ENCODE data around the gene LEF1.
"Not testable (repeated sequence)": the region's sequence is repeated elsewhere in the genome, so short reads cannot be mapped to it uniquely, and the experiment has no call there.

LEF1 gene

DNA sequence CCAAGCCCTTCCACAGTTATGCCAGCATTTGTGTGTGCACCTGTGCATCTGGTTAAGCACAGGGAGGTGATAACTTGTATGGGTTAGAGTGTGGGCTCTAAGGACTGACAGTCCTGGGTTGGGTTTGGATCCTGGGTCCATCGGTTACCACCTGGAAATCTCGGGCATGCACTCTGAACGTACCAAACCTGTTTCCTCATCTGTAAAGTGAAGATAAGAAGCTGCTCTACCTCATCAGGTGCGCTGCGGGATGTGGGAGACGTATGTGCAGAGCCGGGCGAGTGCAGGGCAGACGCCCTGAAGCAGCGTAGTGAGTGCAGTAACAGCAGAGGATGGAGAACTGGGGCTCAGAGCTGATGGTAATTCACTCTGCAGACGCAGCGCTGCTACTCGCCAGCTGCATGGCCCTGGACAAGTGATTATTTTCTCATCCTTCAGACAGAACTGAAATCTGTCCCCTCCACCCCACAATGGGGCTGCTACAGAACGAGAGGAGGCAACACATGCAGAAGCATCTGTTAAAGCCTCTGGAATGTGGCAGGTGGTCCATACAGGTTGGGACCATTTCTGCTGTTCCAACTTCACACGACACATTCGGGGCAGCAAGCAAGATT, 114.6 kb downstream of the LEF1 start:
- no peak for DNase-seq

- no peak for DNase-seq
Measured at GRCh38 chr4:108053251-108053711, 115.5 kb downstream of the LEF1 start.

DNA sequence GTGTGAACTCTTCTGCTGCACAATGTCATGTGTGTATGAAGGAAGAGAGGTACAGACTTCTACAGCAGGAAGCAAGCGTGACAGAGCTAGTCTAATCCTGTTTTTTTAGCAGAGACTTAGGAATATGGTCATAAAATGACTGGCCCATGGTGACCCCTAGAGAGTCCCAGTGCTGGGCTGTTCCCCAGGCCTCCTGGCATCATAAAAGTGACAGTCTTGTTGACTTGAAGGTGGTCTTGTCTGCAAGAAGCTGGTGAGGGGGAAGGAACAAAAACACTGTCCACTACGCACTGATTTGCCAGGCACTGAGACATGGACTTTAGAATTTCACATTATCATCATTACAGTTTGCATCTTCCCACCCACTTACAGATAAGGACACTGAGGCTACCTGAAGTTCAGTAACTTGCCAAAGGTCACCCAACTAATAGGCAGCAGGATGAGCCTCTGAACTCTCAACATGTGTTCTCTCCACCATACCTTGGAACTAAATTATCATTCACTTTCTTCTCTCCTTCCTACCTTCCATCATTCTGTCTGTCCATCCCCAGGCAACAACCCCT, 116.1 kb downstream of the LEF1 start:
- DNase-seq, result no peak

DNA sequence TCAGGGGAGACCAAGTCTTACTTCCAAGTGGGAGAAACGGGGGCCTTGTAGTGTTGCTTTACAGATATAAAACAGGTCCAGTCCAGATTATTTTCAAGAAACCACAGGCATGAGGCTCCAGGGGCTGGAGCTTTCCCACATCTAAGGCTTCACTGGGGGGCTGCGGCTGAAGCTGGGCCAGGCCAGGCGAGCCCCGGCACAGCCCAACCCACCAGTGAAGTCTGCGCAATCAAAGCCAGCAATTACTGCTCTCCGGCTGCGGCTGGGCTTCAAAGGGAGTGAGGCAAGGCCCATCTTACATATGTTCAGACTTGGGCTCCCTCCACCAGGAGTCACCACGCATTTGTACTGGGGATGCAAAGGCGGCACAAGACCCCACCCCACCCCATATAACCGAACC, 117.4 kb downstream of the LEF1 start:
- no peak for DNase-seq

DNA sequence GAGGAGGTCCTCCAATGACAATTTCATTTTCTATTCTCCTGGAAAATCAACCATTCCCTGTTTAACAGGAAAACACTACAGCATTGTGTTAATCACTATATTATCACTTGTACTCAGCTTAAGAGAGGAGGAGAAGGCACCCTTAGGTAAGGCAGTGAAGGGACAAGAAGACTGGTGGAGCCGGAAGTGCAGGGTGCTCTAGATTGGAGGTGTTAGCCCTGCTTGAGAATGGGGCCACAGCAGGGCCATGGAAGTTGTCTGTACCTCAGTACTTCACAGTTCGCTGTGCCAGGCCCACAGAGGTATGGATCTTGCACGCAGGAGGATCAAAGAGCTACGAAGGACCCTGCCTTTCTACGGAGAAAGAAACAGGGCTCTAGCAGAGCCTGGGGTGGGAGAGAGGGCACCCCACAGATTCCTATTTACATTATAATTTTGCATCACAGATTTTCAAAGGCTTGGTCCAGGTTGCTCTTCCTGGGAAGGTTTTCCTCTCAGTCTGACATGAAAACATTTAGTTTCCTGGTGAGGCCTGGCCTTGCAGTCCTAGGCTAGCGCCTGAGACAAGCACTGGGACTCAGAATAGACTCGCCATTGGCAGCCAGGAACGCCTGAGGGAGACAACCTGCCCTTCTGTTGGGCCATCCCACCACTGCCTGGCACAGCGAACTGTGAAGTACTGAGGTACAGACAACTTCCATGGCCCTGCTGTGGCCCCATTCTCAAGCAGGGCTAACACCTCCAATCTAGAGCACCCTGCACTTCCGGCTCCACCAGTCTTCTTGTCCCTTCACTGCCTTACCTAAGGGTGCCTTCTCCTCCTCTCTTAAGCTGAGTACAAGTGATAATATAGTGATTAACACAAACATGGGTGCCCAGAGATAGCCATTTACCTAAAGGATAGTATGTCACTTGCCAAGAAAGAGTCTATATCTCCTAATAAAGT, 118.3 kb downstream of the LEF1 start:
- DNase-seq, result not testable (repeated sequence)

GRCh38 chr4:108049406-108049805, 119.3 kb downstream of the LEF1 start:
- no peak for DNase-seq

DNA sequence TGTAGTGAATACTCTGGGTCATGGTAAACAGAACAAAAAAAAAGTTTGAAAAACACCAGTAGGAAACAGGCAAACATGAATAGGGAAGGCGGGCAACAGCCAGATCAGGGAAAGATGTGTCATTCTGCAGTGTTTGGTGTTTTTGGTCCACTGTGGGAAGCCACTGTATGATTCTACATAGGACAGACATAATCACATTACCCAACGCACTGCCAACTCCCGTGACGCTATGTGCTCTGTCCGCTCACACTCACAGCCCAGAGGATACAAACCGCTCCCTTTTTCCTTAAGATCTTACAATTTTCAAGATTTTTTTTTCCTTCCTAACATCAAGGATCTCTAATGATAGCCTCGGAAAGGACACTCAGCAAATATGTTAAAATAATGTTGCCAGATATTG, 119.7 kb downstream of the LEF1 start:
- no peak for DNase-seq

GRCh38 chr4:108048157-108048556, 120.6 kb downstream of the LEF1 start:
- DNase-seq, result no peak

GRCh38 chr4:108047199-108047598, 121.5 kb downstream of the LEF1 start:
- DNase-seq, result no peak

GRCh38 chr4:108045687-108046024, 123.1 kb downstream of the LEF1 start:
- no peak for DNase-seq

GRCh38 chr4:108044951-108045686, 123.6 kb downstream of the LEF1 start:
- DNase-seq, result no peak

- no peak for DNase-seq
Measured at GRCh38 chr4:108043526-108043925, 125.2 kb downstream of the LEF1 start.

- DNase-seq, result no peak
Measured at GRCh38 chr4:108042927-108043326, 125.8 kb downstream of the LEF1 start.

DNA sequence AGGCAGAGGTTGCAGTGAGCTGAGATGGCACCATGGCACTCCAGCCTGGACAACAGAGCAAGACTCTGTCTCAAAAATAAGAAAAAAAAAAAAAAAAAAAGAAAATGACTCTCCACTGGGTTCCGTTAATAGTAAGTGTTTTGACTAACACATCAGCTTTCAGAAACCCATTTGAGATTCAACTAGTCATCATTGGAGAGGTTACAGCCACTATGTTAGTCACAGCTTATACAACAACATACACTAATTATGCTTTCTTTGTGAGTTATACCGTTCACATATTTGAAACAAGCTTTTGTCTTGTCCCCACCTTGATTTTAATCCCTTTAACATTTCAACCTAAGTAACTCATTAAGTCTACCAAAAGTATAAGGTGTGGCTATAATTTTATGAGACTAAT, 130.8 kb downstream of the LEF1 start:
- DNase-seq, result no peak

DNA sequence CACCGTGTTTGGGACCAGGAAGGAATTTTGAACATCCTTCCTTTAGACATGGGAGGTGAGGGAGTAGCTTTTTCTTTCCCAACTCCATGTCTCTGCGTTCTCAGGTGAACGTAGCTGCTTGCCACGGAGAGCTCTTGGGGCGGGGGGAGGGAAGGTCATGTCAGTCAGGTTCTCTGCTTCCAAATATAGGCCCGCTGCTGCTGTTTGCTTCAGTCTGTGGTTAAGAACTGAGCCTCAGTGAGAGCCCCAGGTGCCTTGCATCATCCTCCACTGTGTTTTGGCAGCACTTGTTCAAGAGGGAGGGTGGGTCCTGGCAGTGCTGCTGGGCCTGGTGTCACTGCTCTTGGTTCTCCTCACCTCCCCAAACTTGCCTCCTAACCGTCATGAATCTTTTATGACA, 132.5 kb downstream of the LEF1 start:
- DNase-seq, result no peak

- DNase-seq, result no peak
Measured at GRCh38 chr4:108035691-108036090, 133.0 kb downstream of the LEF1 start.

GRCh38 chr4:108034565-108034964, 134.2 kb downstream of the LEF1 start:
- no peak for DNase-seq

- no peak for DNase-seq
Measured at GRCh38 chr4:108033348-108033747, 135.4 kb downstream of the LEF1 start.

- no peak for DNase-seq
Measured at GRCh38 chr4:108031427-108032083, 137.2 kb downstream of the LEF1 start.

- DNase-seq, result no peak
Measured at GRCh38 chr4:108030332-108030731, 138.4 kb downstream of the LEF1 start.

GRCh38 chr4:108029731-108030130, 139.0 kb downstream of the LEF1 start:
- DNase-seq, result no peak

DNA sequence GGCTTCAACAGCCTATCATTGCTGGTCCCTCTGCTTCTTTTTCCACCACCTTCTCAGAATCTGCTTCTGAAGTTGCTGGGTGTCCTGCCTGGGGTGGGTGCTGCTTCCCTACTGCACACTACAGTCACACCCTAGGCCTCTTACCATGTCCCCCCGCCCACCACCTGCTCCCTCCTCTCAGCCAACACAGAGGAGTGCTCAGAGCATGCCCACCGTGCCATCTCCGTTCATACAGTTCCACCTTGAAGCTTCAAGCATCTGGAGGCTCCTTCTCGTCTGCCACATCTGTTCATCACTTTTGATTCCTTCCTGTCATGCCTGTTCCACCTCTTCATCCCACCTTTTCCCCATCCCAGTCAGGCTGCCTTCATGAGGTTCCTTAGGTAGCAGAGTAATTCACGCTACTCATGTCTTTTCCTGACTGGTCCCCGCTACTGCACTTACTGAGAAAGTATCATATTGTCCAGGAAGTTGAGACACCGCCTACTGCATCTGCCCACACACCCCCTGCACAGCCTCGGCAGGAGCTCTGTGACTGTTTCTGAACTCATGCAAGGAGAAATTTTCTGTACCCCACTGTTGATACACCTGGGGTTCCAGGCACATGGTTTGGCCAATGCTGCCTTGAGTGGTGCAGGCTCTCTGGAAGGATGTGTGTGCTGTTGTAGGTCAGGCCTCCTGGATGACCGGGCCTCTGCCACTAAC, 139.6 kb downstream of the LEF1 start:
- DNase-seq, result no peak

Data from GDM1 (cell line).